Measurements from ENCODE around the gene RAPGEF1.

GRCh38 chr9:131721076-131721475 lies 18.8 kb downstream of the RAPGEF1 start:
- TF ChIP-seq, protein P1, sequence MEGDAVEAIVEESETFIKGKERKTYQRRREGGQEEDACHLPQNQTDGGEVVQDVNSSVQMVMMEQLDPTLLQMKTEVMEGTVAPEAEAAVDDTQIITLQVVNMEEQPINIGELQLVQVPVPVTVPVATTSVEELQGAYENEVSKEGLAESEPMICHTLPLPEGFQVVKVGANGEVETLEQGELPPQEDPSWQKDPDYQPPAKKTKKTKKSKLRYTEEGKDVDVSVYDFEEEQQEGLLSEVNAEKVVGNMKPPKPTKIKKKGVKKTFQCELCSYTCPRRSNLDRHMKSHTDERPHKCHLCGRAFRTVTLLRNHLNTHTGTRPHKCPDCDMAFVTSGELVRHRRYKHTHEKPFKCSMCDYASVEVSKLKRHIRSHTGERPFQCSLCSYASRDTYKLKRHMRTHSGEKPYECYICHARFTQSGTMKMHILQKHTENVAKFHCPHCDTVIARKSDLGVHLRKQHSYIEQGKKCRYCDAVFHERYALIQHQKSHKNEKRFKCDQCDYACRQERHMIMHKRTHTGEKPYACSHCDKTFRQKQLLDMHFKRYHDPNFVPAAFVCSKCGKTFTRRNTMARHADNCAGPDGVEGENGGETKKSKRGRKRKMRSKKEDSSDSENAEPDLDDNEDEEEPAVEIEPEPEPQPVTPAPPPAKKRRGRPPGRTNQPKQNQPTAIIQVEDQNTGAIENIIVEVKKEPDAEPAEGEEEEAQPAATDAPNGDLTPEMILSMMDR (IDR thresholded peaks at IDR 0.05), result no peak
- TF ChIP-seq POLR2AphosphoS5 (IDR thresholded peaks at IDR 0.05), result no peak
